AG09319 (cell line): ENCODE measurements around the gene STRA6.

Experiments used
- DNase-seq: peaks from one replicate; pipeline ENCODE4 v3.0.0-alpha.2; 2010; ENCODE audit warnings: low read depth; ENCODE audit errors: extremely low read depth
- TF ChIP-seq, protein P1 (sequence below): IDR thresholded peaks from 2 replicates; pipeline ENCODE4 v1.5.1; 2011; ENCODE audit warnings: low read depth, mild to moderate bottlenecking, inconsistent platforms, low read length, moderate library complexity

Gene STRA6

DNA sequence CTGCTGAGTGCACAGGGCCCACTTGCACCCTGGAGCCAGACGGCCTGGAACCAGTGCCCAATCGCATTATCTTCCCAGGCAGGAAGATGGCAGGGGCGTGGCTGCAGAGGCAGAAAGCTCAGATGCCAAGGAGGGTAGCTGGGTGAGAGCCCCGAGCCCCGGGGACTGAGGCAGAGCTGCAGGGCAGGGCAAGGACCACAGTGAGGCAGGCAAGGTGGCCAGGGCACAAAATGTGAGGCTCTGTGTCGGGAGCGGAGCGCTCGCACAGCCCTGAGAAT lies 31.9 kb upstream of the STRA6 start:
- TF ChIP-seq, protein P1, sequence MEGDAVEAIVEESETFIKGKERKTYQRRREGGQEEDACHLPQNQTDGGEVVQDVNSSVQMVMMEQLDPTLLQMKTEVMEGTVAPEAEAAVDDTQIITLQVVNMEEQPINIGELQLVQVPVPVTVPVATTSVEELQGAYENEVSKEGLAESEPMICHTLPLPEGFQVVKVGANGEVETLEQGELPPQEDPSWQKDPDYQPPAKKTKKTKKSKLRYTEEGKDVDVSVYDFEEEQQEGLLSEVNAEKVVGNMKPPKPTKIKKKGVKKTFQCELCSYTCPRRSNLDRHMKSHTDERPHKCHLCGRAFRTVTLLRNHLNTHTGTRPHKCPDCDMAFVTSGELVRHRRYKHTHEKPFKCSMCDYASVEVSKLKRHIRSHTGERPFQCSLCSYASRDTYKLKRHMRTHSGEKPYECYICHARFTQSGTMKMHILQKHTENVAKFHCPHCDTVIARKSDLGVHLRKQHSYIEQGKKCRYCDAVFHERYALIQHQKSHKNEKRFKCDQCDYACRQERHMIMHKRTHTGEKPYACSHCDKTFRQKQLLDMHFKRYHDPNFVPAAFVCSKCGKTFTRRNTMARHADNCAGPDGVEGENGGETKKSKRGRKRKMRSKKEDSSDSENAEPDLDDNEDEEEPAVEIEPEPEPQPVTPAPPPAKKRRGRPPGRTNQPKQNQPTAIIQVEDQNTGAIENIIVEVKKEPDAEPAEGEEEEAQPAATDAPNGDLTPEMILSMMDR = no peak
- no peak for DNase-seq

DNA sequence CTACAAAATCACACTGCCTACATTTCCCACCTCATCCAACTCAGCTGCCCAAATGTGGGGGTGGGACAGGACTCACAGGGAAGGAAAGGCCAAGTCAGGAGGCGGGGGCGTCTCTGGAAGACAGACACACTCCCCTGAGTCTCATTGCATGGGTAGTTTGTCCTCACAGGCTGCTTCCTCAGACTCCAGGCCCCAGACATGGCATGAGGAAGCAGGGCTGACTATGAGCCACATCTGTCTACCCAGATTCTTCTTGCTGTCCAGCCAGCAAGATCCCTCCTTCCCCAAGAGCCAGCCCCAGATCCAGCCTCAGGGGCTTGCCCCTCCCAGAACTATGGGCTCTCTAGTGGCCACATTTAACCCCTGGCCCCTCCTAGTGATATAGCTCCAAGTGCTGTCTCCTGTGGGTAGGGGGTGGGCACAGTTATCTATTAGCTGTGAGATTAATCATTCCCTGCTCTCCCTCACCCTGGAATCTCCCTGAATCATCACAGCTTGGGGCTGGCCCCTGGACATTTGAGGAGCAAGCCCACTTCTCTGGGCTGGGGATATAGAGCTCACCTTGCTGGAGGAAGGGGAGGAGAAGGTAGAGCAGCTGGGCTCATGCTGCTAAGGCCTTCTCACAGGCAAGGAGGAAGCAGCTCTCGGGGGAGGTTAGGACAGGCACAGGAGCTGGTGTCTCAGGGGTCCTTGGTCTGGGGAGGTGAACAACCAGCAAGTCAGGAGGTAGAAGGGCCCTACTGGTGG lies 31.4 kb upstream of the STRA6 start:
- TF ChIP-seq, protein P1 = no peak
- no peak for DNase-seq

DNA sequence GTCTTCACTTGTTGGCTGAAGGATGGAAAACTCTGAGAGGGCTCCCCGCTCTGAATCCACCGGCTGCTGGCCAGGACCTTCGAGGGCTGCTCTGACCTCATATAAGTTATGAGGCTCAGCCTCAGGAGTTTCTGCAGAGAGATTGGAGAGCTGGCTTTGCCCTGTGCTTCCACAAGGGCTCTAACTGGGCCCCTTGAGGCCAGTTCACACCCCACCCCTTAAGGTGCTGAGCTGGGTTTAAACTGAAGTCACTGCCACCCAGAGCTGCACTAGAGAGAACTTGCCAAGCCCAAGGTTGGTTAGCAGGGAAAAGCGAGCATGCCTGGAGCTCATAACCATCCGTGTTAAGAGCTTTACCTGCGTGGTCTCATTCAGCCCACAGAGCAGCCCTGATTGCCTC lies 30.8 kb upstream of the STRA6 start:
- DNase-seq = no peak
- TF ChIP-seq, protein P1 = no peak

DNA sequence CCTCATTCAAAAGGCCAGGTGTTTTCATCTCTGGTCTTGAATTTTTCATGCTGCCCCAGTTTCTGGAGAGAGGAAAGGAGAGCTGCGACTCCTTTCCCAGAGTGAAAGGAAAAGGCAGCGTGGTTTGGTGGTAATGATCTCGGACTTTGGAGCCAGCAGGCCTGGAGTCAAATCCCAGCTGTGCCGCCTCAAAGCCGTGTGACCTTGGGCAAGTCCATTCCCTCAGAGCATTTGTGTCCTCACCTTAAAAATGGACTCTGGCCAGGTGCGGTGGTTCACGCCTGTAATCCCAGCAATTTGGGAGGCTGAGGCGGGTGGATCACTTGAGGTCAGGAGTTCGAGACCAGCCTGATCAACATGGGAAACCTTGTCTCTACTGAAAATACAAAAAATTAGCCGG lies 28.9 kb upstream of the STRA6 start:
- TF ChIP-seq, protein P1 = no peak

DNA sequence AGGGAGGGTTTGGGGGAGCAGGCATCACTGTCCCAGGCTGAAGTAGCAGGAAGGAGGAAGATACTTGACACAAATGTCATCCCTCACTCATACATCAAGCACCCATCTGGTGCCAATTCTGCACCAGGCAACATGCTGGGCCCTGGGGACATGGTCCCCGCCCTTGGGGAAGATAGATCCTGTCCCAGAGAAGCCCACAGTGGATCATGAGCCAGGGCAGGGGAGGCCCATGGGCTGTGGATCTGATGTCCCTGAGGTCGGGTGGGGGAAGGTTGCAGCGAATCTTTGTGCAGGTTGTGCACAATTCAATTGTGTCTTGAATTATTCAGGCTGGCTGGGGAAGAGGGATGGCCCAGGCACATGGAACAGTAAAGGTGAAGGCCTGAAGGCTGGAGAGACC lies 27.1 kb upstream of the STRA6 start:
- TF ChIP-seq, protein P1 = no peak
- no peak for DNase-seq

More for the DNA sequence above, 28.9 kb upstream of the STRA6 start:
- no peak for DNase-seq

DNA sequence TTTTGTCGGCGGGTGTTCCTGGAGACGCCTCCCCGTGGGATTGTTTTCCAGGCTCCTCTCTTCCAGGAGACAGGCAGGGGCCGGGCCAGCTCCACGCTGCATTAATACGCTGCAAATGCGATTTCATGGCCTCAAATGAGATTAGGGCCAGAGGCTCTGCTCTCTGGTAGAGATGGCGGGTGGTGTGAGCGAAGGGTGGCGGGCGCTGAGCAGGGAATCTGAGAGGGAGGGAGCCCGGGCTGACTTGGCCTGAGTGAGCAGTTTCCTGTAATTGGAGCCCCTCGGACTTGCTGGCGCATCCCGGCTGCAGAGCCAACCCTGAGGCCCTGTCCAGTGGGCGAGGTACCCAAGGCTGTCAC lies 26.1 kb upstream of the STRA6 start:
- TF ChIP-seq, protein P1 = no peak
- no peak for DNase-seq

DNA sequence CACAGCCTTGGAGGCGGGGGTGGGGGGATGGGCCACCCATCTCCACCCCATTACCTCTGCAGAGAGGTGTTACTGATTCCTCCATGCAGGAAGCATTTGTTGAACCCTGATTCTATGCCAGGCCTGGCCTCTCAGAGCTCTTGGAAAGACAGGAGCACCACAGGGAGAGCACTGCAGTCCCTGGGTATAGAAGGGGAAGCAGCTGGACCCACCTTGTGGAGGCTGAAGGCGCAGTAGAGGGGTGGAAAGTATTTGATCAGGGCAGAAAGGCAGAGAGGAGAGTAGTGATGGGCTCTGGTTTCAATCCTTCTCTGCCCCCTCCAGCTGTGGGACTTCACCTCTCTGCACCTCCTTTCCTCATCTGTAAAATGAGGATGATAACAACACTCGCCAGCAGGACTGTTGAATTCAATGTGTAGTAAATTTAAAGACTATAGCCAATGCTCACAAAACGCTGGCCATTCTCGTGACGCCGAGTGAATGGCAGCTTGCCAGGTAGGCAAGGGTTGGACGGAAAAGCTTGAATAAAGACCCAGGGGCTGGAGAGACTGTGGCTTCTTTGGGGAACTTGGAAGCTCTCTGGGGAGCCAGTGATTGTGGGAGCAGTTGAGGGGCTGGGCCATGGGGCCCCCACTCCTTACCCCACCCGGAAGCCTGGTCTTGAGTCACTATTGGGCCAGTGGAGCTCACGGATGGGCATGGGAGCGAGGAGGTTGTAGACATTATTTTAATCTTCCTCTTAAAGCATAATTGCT lies 25.6 kb upstream of the STRA6 start:
- TF ChIP-seq, protein P1 = no peak
- no peak for DNase-seq
